HEK293 (cell line): ENCODE results near the gene GRIN2A.

Source experiments
- CTCF ChIA-PET: fragments of 350-600 bp; formaldehyde crosslinking; extraction: SDS; loops from one replicate; lab custom pipeline; 2021; ENCODE audit warnings: antibody characterized with exemption; lab: Yijun Ruan, JAX
- POLR2A ChIA-PET: fragments of 300-600 bp; formaldehyde crosslinking; extraction: SDS; loops from one replicate; lab custom pipeline; 2020; ENCODE audit warnings: antibody characterized with exemption, inconsistent platforms; lab: Yijun Ruan, JAX
- H3K27ac ChIP-seq: fragments of 200-500 bp; sonication (Bioruptor generic); 2 replicates; pipeline ENCODE4 v1.5.1; 2014; ENCODE audit warnings: low read depth, low read length, control low read depth, inconsistent platforms; ENCODE audit errors: extremely low read depth
- H3K36me3 ChIP-seq, 2 experiments: fragments of 200-500 bp in 1 of 2; sonication (Bioruptor generic) in 1 of 2; 1 replicate in 1 of 2; 2 replicates in 1 of 2; pipeline ENCODE4 v1.5.1; 2014 to 2017; ENCODE audit warnings: inconsistent platforms in 2 of 2, low read length in 2 of 2; ENCODE audit not compliant: control insufficient read depth in 2 of 2, insufficient read depth in 1 of 2
- H3K4me1 ChIP-seq: fragments of 200-500 bp; sonication (Bioruptor generic); 2 replicates; pipeline ENCODE4 v1.5.1; 2014; ENCODE audit warnings: mild to moderate bottlenecking, low read length, inconsistent platforms; ENCODE audit not compliant: control insufficient read depth, insufficient read depth
- H3K4me3 ChIP-seq: 2 replicates; pipeline ENCODE4 v1.5.1; 2011; ENCODE audit warnings: low read depth, mild to moderate bottlenecking, control low read depth, low read length, moderate library complexity
- H3K9me3 ChIP-seq: fragments of 200-500 bp; sonication (Bioruptor generic); 2 replicates; pipeline ENCODE4 v1.5.1; 2014; ENCODE audit warnings: low read depth, low read length, inconsistent platforms; ENCODE audit not compliant: control insufficient read depth, insufficient read depth
- BCL11B ChIP-seq: fragments of 450-650 bp; formaldehyde crosslinking; IDR thresholded peaks from 2 replicates; pipeline ENCODE4 v1.5.1; 2016; ENCODE audit warnings: low read depth, missing biosample characterization, missing genetic modification characterization
- GFI1B ChIP-seq: fragments of 450-650 bp; formaldehyde crosslinking; IDR thresholded peaks from 2 replicates; pipeline ENCODE4 v1.5.1; 2016; ENCODE audit warnings: missing biosample characterization, missing genetic modification characterization
- RBAK ChIP-seq: fragments of 450-650 bp; formaldehyde crosslinking; IDR thresholded peaks from 2 replicates; pipeline ENCODE4 v1.5.1; 2016; ENCODE audit warnings: missing biosample characterization, missing genetic modification characterization
- TCF7L2 ChIP-seq: IDR thresholded peaks from 2 replicates; pipeline ENCODE4 v1.6.1; 2011; ENCODE audit warnings: low read depth, mild to moderate bottlenecking, inconsistent platforms, low read length, moderate library complexity, borderline replicate concordance
- TRIM28 ChIP-seq: IDR thresholded peaks from 2 replicates; pipeline ENCODE4 v1.6.1; 2011; ENCODE audit warnings: low read length, control low read depth, borderline replicate concordance
- ZNF221 ChIP-seq: fragments of 450-650 bp; formaldehyde crosslinking; IDR thresholded peaks from 2 replicates; pipeline ENCODE4 v1.5.1; 2017; ENCODE audit warnings: missing biosample characterization, missing genetic modification characterization, borderline replicate concordance
- ZNF239 ChIP-seq: fragments of 450-650 bp; formaldehyde crosslinking; IDR thresholded peaks from 2 replicates; pipeline ENCODE4 v1.5.1; 2016; ENCODE audit warnings: missing biosample characterization, missing genetic modification characterization
- ZNF423 ChIP-seq: fragments of 450-650 bp; formaldehyde crosslinking; IDR thresholded peaks from 2 replicates; pipeline ENCODE4 v1.5.1; 2016; ENCODE audit warnings: missing biosample characterization, missing genetic modification characterization
- ZNF654 ChIP-seq: fragments of 450-650 bp; formaldehyde crosslinking; IDR thresholded peaks from 2 replicates; pipeline ENCODE4 v1.5.1; 2016; ENCODE audit warnings: low read depth, missing biosample characterization, missing genetic modification characterization
- TF ChIP-seq, protein P1 (sequence below): fragments of 450-650 bp; formaldehyde crosslinking; IDR thresholded peaks from 2 replicates; pipeline ENCODE4 v1.5.0; 2017; ENCODE audit warnings: missing biosample characterization, missing genetic modification characterization, borderline replicate concordance
- TF ChIP-seq, protein P2 (sequence below): fragments of 450-650 bp; formaldehyde crosslinking; optimal IDR thresholded peaks from 2 replicates; pipeline ENCODE3; 2016; ENCODE audit warnings: missing biosample characterization, mild to moderate bottlenecking, missing genetic modification characterization
- TF ChIP-seq, protein P3 (sequence below): fragments of 450-650 bp; formaldehyde crosslinking; IDR thresholded peaks from 2 replicates; pipeline ENCODE4 v1.5.1; 2016; ENCODE audit warnings: missing biosample characterization, missing genetic modification characterization, borderline replicate concordance

GRIN2A gene

DNA sequence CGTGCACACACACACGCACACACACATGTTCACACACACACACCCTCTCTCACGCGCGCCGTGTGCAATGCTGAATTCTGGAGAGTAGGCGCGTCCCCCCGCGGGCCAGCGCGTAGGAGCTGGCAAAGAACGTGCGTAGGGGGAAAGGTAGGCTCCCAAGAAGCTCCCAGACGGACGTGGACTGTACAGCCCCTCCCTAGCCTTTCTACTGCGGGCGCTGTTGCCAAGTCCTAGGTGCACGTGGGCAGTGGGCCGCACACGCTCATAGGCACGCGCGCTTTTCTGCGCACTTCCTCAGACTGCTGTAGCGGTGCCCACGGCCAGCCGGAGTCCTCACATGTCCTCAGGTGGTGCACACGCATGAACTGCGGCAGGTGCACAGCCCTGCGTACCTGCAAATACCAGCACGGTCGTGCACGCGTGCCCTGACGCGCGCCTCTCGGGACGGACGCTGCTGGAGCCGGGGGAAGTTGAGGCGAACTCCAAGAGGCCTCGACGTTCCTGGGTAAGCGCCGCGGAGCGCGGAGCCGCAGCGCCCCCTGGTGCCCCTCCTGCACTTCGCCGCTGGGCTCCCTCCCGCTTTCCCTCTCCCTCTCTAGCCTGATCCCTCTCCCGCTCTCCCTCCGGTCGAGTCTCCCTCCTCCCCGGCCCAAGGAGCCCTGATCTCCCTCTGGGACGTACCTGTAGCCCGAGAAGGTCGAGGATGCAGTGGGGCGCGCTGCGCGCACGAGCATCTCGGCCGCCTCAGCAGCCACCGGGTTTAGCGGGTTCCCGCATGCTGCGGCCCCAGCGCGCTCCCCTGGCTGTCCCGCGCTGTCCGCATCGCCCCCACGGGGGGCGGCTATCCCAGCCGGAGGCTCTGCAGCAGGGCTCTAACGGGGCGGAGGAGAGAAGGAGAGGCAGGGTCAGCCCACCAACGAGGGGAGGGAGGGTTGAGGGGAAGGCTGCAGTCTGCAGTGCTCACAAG is 749 bp downstream of the GRIN2A start (continued):
- TF ChIP-seq, protein P1, sequence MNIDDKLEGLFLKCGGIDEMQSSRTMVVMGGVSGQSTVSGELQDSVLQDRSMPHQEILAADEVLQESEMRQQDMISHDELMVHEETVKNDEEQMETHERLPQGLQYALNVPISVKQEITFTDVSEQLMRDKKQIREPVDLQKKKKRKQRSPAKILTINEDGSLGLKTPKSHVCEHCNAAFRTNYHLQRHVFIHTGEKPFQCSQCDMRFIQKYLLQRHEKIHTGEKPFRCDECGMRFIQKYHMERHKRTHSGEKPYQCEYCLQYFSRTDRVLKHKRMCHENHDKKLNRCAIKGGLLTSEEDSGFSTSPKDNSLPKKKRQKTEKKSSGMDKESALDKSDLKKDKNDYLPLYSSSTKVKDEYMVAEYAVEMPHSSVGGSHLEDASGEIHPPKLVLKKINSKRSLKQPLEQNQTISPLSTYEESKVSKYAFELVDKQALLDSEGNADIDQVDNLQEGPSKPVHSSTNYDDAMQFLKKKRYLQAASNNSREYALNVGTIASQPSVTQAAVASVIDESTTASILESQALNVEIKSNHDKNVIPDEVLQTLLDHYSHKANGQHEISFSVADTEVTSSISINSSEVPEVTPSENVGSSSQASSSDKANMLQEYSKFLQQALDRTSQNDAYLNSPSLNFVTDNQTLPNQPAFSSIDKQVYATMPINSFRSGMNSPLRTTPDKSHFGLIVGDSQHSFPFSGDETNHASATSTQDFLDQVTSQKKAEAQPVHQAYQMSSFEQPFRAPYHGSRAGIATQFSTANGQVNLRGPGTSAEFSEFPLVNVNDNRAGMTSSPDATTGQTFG, result no peak
- no peak for TF ChIP-seq TRIM28
- no peak for TF ChIP-seq TCF7L2
- no peak for TF ChIP-seq RBAK (tag by site-specific recombination)
- no peak for TF ChIP-seq ZNF221 (tag by site-specific recombination)
- TF ChIP-seq, protein P2, sequence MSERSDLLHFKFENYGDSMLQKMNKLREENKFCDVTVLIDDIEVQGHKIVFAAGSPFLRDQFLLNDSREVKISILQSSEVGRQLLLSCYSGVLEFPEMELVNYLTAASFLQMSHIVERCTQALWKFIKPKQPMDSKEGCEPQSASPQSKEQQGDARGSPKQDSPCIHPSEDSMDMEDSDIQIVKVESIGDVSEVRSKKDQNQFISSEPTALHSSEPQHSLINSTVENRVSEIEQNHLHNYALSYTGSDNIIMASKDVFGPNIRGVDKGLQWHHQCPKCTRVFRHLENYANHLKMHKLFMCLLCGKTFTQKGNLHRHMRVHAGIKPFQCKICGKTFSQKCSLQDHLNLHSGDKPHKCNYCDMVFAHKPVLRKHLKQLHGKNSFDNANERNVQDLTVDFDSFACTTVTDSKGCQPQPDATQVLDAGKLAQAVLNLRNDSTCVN (tag by site-specific recombination), result peak; percentile 71
- TF ChIP-seq, protein P3, sequence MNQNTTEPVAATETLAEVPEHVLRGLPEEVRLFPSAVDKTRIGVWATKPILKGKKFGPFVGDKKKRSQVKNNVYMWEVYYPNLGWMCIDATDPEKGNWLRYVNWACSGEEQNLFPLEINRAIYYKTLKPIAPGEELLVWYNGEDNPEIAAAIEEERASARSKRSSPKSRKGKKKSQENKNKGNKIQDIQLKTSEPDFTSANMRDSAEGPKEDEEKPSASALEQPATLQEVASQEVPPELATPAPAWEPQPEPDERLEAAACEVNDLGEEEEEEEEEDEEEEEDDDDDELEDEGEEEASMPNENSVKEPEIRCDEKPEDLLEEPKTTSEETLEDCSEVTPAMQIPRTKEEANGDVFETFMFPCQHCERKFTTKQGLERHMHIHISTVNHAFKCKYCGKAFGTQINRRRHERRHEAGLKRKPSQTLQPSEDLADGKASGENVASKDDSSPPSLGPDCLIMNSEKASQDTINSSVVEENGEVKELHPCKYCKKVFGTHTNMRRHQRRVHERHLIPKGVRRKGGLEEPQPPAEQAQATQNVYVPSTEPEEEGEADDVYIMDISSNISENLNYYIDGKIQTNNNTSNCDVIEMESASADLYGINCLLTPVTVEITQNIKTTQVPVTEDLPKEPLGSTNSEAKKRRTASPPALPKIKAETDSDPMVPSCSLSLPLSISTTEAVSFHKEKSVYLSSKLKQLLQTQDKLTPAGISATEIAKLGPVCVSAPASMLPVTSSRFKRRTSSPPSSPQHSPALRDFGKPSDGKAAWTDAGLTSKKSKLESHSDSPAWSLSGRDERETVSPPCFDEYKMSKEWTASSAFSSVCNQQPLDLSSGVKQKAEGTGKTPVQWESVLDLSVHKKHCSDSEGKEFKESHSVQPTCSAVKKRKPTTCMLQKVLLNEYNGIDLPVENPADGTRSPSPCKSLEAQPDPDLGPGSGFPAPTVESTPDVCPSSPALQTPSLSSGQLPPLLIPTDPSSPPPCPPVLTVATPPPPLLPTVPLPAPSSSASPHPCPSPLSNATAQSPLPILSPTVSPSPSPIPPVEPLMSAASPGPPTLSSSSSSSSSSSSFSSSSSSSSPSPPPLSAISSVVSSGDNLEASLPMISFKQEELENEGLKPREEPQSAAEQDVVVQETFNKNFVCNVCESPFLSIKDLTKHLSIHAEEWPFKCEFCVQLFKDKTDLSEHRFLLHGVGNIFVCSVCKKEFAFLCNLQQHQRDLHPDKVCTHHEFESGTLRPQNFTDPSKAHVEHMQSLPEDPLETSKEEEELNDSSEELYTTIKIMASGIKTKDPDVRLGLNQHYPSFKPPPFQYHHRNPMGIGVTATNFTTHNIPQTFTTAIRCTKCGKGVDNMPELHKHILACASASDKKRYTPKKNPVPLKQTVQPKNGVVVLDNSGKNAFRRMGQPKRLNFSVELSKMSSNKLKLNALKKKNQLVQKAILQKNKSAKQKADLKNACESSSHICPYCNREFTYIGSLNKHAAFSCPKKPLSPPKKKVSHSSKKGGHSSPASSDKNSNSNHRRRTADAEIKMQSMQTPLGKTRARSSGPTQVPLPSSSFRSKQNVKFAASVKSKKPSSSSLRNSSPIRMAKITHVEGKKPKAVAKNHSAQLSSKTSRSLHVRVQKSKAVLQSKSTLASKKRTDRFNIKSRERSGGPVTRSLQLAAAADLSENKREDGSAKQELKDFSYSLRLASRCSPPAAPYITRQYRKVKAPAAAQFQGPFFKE (tag by site-specific recombination), result no peak
- TF ChIP-seq BCL11B (tag by site-specific recombination), result no peak
- TF ChIP-seq ZNF423 (tag by site-specific recombination), result no peak
- no peak for TF ChIP-seq GFI1B

DNA sequence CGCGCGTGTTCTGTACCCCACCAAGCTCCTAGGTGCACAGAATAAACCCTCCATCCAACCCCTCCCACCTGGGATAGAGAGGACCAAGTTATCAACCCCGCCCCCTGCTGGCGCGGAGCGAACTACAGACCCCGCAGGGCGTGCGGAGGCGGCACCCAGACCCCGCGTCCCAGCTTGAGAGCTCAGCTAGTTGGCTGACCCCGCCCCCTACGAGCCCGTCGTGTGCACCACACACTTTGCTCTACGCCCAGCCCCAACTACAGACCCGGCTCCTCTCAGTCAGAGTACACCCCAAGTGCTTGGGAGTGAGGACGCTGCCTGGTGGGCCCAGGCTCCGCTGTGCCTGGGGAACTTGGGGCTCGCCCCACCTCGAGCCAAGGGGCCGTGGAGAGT is 1.5 kb downstream of the GRIN2A start:
- ChIA-PET POLR2A (interaction anchor here (0.7 kb wide), 1 partner anchor 1006 kb away, joined by 3 read pairs; no protein-coding TSS in a partner anchor), CTCF (interaction anchor here (0.6 to 2.5 kb wide), 14 partner anchors 18 to 1042 kb away, joined by 3 to 7 read pairs (median 3); no protein-coding TSS in a partner anchor)
- H3K4me3 ChIP-seq, result no peak overlapping the region; the same call in 1 of the 2 replicates
- H3K9me3 ChIP-seq, result no peaks in the 10 kb centered on the region
- TF ChIP-seq ZNF654 (peak; percentile 12; the same call in 1 of the 2 replicates), ZNF239 (tag by site-specific recombination) (no peak)
- no peaks in the 10 kb centered on the region for H3K36me3 ChIP-seq
- H3K4me1 ChIP-seq, result peaks cover 2% of the 10 kb centered on the region; the same call in 1 of the 2 replicates
- H3K27ac ChIP-seq, result no peak overlapping the region
